GM19324 (cell line): ENCODE measurements around the gene ZDHHC4.
A peak's percentile ranks its signal among the peaks of the same experiment; 100 is the strongest.
"Not testable (repeated sequence)": the region's sequence is repeated elsewhere in the genome, so short reads cannot be mapped to it uniquely, and the experiment has no call there.

ENCODE experiments used
- ATAC-seq: cut with Tn5 transposase; IDR thresholded peaks from one replicate; pipeline ENCODE4 v1.9.1; 2021; ENCODE audit warnings: mild to moderate bottlenecking, moderate library complexity; ENCODE audit not compliant: unreplicated experiment, low FRiP score

Gene ZDHHC4

GRCh38 chr7:6559896-6560295 lies 17.4 kb upstream of the ZDHHC4 start:
- ATAC-seq = no peak

GRCh38 chr7:6562106-6562505 lies 15.1 kb upstream of the ZDHHC4 start:
- no peak for ATAC-seq

GRCh38 chr7:6563936-6564770 lies 13.1 kb upstream of the ZDHHC4 start:
- no peak for ATAC-seq

- no peak for ATAC-seq
Observed at GRCh38 chr7:6565655-6566054, 11.6 kb upstream of the ZDHHC4 start.

GRCh38 chr7:6567886-6568285 lies 9.4 kb upstream of the ZDHHC4 start:
- ATAC-seq = no peak

GRCh38 chr7:6571160-6571779 lies 6.0 kb upstream of the ZDHHC4 start:
- ATAC-seq = no peak

GRCh38 chr7:6575281-6576023 lies 1.8 kb upstream of the ZDHHC4 start:
- ATAC-seq = no peak

GRCh38 chr7:6576024-6576866 lies 1.0 kb upstream of the ZDHHC4 start:
- no peak for ATAC-seq

- ATAC-seq = not testable (repeated sequence)
Observed at GRCh38 chr7:6576867-6577368, 336 bp upstream of the ZDHHC4 start.

- ATAC-seq = no peak
Observed at GRCh38 chr7:6578114-6579084, 1.1 kb downstream of the ZDHHC4 start.

- no peak for ATAC-seq
Observed at GRCh38 chr7:6579446-6579845, 2.2 kb downstream of the ZDHHC4 start.

- not testable (repeated sequence) for ATAC-seq
Observed at GRCh38 chr7:6585746-6586432, 8.6 kb downstream of the ZDHHC4 start.

GRCh38 chr7:6588566-6588965 lies 11.3 kb downstream of the ZDHHC4 start:
- no peak for ATAC-seq

GRCh38 chr7:6589151-6589828 lies 12.0 kb downstream of the ZDHHC4 start:
- no peak for ATAC-seq

- peak; percentile 94 for ATAC-seq
Observed at GRCh38 chr7:6589829-6590644, 12.8 kb downstream of the ZDHHC4 start, which contains the start of gene INTS15. Gene INTS15, plus strand, starts transcription at chr7:6590021. Its CDS starts 263 bp downstream, at chr7:6590284.

GRCh38 chr7:6590645-6591110 lies 13.4 kb downstream of the ZDHHC4 start:
- no peak for ATAC-seq

- no peak for ATAC-seq
Observed at GRCh38 chr7:6600093-6600492, 22.8 kb downstream of the ZDHHC4 start.
